T1000 (cell line): ENCODE measurements around the gene CACNG6.
"Not testable (repeated sequence)": the region's sequence is repeated elsewhere in the genome, so short reads cannot be mapped to it uniquely, and the experiment has no call there.

Experiments
- DNase-seq: peaks from one replicate; lab custom pipeline; 2025; ENCODE audit warnings: mixed read lengths; lab: John Stamatoyannopoulos, UW

Gene CACNG6

GRCh38 chr19:53991224-53992113 is at the start of gene CACNG6:
CACNG6 (plus strand) TSS chr19:53991637; CDS start chr19:53992878, 1,241 bp downstream.
- no peak for DNase-seq

GRCh38 chr19:53942001-53942786 is 49.2 kb upstream of the CACNG6 start:
- no peak for DNase-seq

GRCh38 chr19:53944416-53944815 is 47.0 kb upstream of the CACNG6 start:
- no peak for DNase-seq

DNA sequence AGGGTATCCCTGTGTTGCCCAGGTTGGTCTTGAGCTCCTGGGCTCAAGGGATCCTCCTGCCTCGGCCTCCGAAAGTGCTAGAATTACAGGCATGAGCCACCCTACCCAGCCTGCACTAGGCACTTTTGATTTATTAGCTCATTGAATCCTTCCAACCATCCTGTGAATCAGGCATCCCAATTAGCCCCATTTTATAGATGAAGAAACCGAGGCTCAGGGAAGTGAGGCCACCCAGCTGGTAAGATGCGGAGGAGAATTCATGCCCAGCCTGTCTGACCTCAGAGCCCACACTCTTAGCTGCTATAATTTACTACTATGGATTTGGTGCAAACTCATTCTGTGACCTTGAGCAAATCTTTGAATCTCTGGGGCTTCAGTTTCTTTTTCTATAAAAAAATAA is 46.5 kb upstream of the CACNG6 start:
- DNase-seq: no peak

DNA sequence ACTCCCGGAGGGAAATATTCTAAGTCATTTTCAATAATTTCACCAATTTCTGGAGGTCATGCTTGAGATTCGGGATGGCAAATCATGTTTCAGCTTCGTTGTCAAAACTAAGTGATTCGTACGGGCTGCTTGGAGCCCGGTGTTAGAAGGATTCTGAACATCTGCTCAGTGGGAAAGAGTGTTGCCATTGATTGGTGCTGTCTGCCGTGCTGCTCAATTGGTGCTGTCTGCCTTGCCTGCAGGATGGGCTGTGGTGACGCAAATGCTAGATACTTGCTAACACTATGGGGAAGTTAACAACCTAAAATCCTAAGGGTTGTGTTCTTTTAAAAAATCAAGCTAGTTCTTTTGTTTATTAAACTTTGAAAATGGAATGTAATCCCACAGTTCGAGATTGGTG is 46.0 kb upstream of the CACNG6 start:
- DNase-seq: no peak

- DNase-seq: no peak
These were observed 45.4 kb upstream of the CACNG6 start for GRCh38 chr19:53945998-53946397.

GRCh38 chr19:53947624-53948023 is 43.8 kb upstream of the CACNG6 start:
- no peak for DNase-seq

- DNase-seq: not testable (repeated sequence)
These were observed 42.8 kb upstream of the CACNG6 start for GRCh38 chr19:53948611-53949010.

- DNase-seq: no peak
These were observed 40.0 kb upstream of the CACNG6 start for GRCh38 chr19:53951436-53951835.

DNA sequence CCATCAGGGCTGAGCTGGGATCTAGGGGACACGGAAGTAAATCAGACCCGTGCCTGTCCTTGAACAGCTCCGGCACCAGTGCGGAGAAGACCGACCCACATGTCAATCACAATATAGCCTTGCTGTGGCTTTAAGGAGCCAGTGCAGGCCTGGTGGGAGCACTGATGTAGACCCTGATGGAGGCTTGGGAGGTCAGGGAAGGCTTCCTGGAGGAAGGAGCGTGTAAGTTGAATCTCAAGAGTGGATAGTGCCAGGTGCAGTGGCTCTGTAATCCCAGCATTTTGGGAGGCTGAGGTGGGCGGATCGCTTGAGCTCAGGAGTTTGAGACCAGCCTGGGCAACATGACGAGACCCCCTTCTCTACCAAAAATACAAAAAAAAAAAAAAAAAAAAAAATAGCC is 39.5 kb upstream of the CACNG6 start:
- DNase-seq: no peak

DNA sequence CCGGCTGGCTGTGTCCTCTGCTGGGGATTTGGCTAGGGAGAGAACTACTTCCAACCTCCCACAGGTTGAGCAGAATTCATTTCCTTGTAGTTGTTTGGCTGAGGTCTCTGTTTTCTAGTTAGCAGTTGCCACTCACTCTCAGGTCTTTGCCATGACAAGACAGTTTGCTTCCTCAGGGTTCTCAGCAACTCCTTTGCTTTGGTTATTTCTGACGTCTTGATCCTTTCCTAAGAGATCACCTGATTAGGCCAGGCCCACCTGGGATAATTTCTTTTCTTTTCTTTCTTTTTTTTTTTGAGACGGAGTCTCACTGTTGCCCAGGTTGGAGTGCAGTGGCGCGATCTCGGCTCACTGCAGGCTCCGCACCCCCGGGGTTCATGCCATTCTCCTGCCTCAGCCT is 38.1 kb upstream of the CACNG6 start:
- DNase-seq: no peak

DNA sequence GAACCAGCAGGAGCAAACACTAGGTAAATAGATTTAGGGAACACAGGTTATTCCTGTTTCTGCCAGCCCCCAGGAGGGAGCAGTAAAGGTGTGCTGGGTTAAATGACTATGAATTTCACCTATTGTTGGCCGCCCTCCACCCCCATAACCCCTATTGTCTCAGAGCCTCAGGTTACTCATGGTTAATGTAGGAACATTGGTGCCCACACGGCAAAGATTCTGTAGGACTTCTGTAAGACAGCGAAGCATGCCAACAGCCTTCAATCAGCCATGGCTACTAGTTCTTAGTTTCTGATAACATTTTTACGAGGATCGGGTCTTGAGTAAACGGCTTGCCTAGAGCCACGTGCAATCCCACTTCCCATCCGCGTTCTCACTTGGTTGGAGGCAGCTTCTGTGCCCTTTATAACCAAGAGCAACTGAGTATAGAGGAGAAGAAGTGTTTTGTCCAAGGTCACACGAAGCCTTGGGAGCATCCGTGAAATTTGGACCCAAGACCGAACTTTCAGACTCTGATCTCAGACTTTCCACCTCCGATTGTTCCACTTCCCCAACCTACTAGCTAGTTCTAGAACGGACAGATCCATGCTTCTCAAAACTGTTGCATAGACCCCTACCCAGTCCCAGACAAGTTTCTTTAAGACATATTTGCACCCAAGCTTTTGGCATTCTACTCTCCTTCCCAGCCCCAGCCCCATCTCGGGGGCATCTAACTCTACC is 33.8 kb upstream of the CACNG6 start:
- no peak for DNase-seq

- no peak for DNase-seq
These were observed 33.3 kb upstream of the CACNG6 start for GRCh38 chr19:53958168-53958571.

DNA sequence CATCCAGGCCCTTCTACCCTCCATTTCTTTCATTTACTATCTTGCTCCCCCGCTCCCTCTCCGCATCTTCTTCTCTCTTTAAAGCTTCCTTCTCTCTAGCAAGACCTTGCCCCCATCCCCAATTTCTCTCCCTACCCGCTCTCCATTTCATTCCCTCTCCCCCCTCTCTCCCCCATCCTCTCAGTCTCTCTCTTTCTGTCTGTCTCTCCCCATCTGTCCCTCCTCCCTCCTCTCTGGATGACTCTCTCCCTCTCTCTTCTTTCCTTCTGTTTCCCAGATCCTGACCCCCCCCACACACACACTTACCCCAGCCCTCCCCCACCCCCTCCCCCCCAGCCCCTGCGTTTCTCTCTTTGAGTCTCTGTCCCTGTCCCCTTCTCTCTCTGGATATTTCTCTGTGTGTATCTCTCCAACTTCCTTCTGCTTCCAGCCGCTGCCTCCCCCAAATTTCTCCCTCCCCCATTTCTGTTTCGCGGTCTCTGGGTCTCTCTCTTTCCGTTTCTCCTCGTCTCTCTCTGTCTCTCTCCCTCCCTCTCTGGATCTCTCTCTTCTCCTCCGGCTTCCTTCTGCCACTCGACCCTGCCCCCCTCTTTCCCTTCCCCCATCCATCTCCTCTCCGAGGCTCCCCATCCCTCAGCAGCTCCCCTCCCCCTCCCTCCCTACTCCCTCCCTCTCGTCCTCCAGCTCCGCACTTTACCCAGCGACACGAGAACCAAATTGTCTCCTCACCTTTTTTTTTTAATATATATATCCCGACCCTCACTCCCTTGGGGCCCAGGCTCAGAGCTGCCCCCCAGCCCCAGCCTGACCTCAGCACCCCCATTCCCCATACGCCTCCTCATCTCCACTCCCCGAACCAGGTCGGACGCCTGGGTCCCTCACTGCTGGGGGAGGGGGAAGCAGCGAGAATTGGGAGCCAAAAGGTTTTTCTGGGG is 32.3 kb upstream of the CACNG6 start:
- DNase-seq: no peak

DNA sequence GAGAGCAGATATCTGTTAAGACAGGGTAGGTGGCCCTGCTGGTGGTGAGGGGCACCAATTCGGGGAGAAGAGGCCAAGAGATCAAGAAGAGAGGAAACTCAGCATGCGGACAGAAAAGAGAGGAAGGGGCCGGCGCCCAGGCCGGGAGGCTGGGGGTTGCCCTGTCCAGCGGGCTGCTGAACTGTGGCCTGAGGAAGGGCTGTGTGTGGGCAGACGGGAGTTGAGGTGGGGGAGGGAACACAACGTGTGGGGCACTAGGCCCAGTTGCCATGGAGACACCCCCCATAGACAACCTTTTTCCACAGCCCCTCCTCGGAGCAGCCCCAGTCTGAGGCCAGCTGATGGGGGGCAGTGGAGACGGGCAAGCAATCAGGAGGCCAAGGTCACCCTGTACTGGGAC is 31.2 kb upstream of the CACNG6 start:
- DNase-seq: no peak

- DNase-seq: no peak
These were observed 30.6 kb upstream of the CACNG6 start for GRCh38 chr19:53960886-53961285.

GRCh38 chr19:53961523-53962356 is 29.7 kb upstream of the CACNG6 start:
- no peak for DNase-seq

- no peak for DNase-seq
These were observed 28.5 kb upstream of the CACNG6 start, which contains the start of gene CACNG8 for GRCh38 chr19:53962887-53963431. CACNG8 (plus strand) TSS chr19:53962937.

DNA sequence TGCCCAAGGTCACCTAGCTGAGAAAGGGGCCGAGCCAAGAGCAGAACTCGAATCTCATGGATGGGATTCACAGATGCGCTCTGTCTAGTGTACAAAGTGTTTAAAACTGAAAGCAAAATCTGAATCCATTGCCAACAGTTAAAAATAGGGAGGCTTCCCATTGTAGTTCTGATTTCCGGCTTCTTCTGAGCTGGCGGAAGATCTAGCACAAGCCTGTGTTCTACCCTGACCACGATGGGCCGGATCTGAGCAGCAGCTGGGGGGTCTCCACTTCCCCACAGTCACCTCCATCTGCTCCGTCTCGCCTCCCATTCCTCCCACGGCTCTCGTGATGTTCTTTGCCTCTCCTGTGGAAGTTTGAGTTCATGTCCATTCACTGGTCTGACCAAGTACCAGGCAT is 26.3 kb upstream of the CACNG6 start:
- no peak for DNase-seq

DNA sequence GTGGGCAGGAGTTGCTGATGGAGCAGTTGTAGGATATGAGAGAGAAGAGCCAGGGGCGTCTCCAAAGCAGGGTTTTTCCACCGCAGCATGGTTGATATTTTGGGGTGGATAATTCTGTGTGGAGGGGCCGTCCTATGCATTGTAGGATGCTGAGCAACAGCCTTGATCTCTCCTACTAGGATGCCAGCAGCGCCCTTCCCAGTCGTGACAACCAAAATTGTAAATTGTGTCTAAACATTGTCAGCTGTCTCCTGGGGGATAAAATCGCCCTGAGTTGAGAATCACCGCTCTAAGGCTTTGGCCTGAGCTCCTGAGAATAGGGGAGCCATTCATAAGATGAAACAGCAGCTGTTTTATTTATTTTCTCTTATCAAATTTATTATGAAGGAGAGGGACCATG is 24.5 kb upstream of the CACNG6 start:
- no peak for DNase-seq
